HCT116 (cell line): ENCODE results near the gene CDH16.

ENCODE experiments used
- CBX3 ChIP-seq: IDR thresholded peaks from 2 replicates; pipeline ENCODE4 v1.6.1; 2012; ENCODE audit warnings: low read depth
- CTCF ChIP-seq, 3 experiments: fragments of 200-600 bp in 1 of 3; sonication (generic) in 1 of 3; IDR thresholded peaks in 2 of 3; conservative IDR thresholded peaks in 1 of 3; 2 replicates each; pipeline ENCODE4 v1.5.1; 2012 to 2017; ENCODE audit warnings: low read depth in 2 of 3, low read length in 2 of 3, antibody characterized with exemption in 1 of 3, borderline replicate concordance in 1 of 3, control low read depth in 1 of 3, mild to moderate bottlenecking in 1 of 3, mixed read lengths in 1 of 3, mixed run types in 1 of 3, moderate library complexity in 1 of 3; ENCODE audit not compliant: insufficient read depth in 1 of 3
- EZH2 ChIP-seq: fragments of 200-600 bp; sonication (generic); IDR thresholded peaks from 2 replicates; pipeline ENCODE4 v1.6.1; 2017; ENCODE audit warnings: antibody characterized with exemption, mixed run types
- MAX ChIP-seq: IDR thresholded peaks from 2 replicates; pipeline ENCODE4 v1.6.1; 2012
- POLR2A ChIP-seq: IDR thresholded peaks from 2 replicates; pipeline ENCODE4 v1.7.0; 2011; ENCODE audit warnings: borderline replicate concordance; ENCODE audit not compliant: insufficient read depth, insufficient read length; ENCODE audit errors: extremely low read depth
- POLR2AphosphoS5 ChIP-seq: IDR thresholded peaks from 2 replicates; pipeline ENCODE4 v1.6.1; 2011; ENCODE audit warnings: mild to moderate bottlenecking, low read depth, low read length, moderate library complexity
- ZBTB33 ChIP-seq: IDR thresholded peaks from 2 replicates; pipeline ENCODE4 v1.6.1; 2011; ENCODE audit warnings: mild to moderate bottlenecking, low read length, moderate library complexity; ENCODE audit not compliant: insufficient replicate concordance; ENCODE audit errors: extremely low read depth
- ZNF274 ChIP-seq: fragments of 200-500 bp; sonication (Bioruptor generic); IDR thresholded peaks from 2 replicates; pipeline ENCODE4 v1.6.1; 2014; ENCODE audit warnings: mild to moderate bottlenecking, low read depth, low read length, inconsistent platforms

GRCh38 chr16:66936889-66937554 is 18.3 kb upstream of the CDH16 start:
- TF ChIP-seq POLR2AphosphoS5 (no peak), ZBTB33 (no peak), POLR2A (no peak), CTCF (IDR thresholded peaks at IDR 0.05 in 2 of 3, conservative IDR thresholded peaks at IDR 0.05 in 1 of 3; ENCODE audit: borderline replicate concordance in 1 of 3, insufficient read depth in 1 of 3, low read depth in 2 of 3, low read length in 2 of 3) (no peak), MAX (no peak), EZH2 (no peak), CBX3 (no peak), ZNF274 (no peak)
